ENCODE data around the gene RAB24.
"Not testable (repeated sequence)": the region's sequence is repeated elsewhere in the genome, so short reads cannot be mapped to it uniquely, and the experiment has no call there.

RAB24 gene

GRCh38 chr5:177310332-177310731 is 6.8 kb upstream of the RAB24 start:
- no peak for DNase-seq

- DNase-seq = no peak
These were observed 6.1 kb upstream of the RAB24 start for GRCh38 chr5:177309351-177310191.

DNA sequence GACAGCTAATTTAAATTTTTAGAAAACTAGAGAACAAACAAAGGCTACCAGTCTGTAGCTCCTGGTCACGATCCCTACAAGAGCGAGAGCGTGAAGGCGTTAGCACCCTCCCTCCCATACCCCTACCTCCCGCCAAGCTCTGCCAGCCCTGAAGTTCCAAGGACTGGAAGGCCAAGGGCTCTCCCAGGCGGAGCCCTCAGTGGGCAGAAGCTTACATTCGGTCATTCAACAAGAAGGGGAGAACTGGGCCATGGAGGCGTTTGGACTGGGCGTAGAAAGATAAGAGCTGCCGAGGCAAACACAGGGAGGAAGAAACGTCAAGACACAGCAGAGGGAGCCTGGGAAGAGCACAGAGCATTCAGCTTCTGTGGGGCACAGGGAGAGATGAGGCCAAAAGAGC is 5.2 kb upstream of the RAB24 start:
- no peak for DNase-seq

GRCh38 chr5:177307544-177308363 is 4.2 kb upstream of the RAB24 start:
- DNase-seq = no peak

- DNase-seq = no peak
These were observed 3.4 kb upstream of the RAB24 start for GRCh38 chr5:177306674-177307543.

DNA sequence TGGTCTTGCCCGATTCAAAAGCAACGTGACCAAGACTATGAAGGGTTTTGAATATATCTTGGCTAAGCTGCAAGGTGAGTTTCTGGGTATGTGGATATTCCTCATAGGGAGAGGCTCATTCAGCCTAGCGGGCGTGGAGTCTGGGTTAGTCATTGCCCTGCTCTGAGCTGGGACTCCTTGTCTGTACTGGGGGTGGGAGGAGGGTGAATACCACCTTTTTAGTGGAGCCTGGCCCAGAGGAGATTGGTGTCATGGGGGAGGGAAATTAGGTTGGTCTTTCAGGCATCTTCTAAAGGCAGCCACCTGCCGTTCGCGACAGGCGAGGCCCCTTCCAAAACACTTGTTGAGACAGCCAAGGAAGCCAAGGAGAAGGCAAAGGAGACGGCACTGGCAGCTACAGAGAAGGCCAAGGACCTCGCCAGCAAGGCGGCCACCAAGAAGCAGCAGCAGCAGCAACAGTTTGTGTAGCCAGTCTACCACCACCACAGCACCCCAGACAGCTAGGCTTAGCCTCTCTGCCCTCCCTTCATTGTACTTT is 2.7 kb upstream of the RAB24 start:
- not testable (repeated sequence) for DNase-seq

DNA sequence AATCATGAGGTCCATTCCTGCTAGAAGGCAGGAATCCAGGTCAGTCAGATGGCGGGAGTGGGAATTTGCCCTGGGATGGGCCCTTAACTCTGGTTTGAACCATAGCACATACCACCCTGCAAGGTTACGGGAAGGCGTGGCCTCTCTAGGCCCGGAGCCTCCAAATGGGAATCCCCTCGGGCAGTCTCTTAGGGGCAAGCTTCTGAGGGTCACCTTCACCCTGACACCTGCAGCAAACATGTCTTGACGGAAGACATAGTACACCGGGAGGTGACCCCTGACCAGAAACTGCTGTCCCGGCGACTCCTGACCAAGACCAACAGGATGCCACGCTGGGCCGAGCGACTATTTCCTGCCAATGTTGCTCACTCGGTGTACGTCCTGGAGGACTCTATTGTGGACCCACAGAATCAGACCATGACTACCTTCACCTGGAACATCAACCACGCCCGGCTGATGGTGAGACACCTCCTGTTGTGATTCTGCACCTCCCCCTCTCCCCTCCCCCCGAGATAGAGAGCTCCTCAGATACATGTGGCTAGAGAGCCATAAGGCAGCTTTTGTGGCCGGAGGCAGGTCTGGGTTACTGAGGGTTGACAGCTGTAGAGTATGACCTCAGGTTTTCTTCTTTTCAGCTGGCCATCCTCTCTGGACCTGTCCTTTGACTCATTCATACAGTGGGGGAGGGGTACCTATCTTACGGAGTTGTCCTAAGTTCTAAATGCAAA is 1.0 kb upstream of the RAB24 start:
- DNase-seq = no peak

DNA sequence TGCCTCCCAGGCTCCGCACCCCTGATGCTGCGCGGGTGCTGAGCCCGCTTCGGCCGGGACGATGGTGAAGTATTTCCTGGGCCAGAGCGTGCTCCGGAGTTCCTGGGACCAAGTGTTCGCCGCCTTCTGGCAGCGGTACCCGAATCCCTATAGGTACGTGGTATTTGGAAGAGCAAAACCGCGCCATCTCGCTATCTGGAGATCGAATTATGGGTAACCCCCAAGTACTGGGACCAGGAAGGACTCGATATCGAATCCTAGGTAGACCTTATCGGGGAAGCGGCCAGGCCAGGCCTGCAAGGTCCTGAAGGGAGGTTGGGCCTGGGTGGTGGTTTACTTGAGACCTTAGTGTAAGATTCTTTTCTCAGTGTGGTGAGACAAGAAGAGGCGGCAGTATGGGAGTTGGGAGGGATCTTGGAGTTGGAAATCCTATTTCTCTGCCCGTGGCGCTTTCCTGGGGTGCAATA is 439 bp upstream of the RAB24 start:
- DNase-seq = no peak

- DNase-seq = no peak
These were observed 987 bp downstream of the RAB24 start for GRCh38 chr5:177302354-177303110.

- DNase-seq = peak; percentile 91
These were observed 1.9 kb downstream of the RAB24 start for GRCh38 chr5:177301503-177302165.

GRCh38 chr5:177300951-177301350 is 2.6 kb downstream of the RAB24 start:
- no peak for DNase-seq

- no peak for DNase-seq
These were observed 3.2 kb downstream of the RAB24 start for GRCh38 chr5:177300236-177300880.

GRCh38 chr5:177299697-177300096 is 3.8 kb downstream of the RAB24 start:
- no peak for DNase-seq

GRCh38 chr5:177297922-177298321 is 5.6 kb downstream of the RAB24 start:
- no peak for DNase-seq

- no peak for DNase-seq
These were observed 6.9 kb downstream of the RAB24 start for GRCh38 chr5:177296581-177296980.

GRCh38 chr5:177295924-177296323 is 7.6 kb downstream of the RAB24 start:
- no peak for DNase-seq

DNA sequence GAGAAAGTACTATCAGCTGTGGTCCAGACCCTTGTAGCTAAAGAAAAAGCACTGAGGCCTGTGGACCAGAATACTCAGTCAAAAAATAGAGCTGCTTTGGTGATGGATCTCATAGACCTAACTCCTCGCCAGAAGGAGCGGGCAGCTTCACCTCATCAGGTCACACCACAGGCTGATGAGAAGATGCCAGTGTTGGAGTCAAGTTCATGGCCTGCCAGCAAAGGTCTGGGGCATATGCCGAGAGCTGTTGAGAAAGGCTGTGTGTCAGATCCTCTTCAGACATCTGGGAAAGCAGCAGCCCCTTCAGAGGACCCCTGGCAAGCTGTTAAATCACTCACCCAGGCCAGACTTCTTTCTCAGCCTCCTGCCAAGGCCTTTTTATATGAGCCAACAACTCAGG is 8.9 kb downstream of the RAB24 start:
- DNase-seq = no peak

GRCh38 chr5:177293819-177294581 is 9.5 kb downstream of the RAB24 start:
- no peak for DNase-seq

DNA sequence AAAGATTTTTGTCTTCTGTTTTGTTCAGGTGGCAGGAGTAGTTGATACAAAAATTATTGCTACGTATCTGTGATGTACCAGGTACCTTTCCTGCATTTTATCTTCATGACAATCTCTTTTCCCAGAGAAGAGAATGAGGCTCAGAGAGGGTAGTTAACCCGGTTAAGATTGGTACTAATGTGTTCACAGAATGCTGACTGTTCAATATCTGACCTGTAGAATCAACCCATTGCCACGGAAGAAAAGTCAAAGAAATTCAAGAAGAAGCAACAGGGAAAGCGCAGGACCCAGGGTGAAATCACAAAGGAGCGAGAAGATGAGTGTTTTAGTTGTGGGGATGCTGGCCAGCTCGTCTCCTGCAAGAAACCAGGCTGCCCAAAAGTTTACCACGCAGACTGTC is 11.8 kb downstream of the RAB24 start:
- DNase-seq = no peak

Measured in NCI-H1105 treated with DMSO at 0.1 percent for 48 hours (cell line).